ENCODE data around the gene RLN1. TPM values are rescaled to one million over a fixed set of nuclear protein-coding genes. Genes with fewer than 3 reads are reported as not detected.
"Not testable (repeated sequence)": the region's sequence is repeated elsewhere in the genome, so short reads cannot be mapped to it uniquely, and the experiment has no call there.

RLN1 gene
- not detected for total RNA-seq

- DNase-seq; H3K4me1 ChIP-seq; intact Hi-C loops (cut with DNase I); H3K27me3 ChIP-seq; H3K9me3 ChIP-seq; H3K27ac ChIP-seq; H3K36me3 ChIP-seq: not testable (repeated sequence)
- H3K4me3 ChIP-seq = peak within 1 kb of the TSS in 3 of 4 donors; percentile 14 to 48 (median 22)
- WGBS, 2 donors = 34 to 48% methylated on average over 7 of the region's 50 CpGs
Measured at GRCh38 chr9:5338992-5339981, at the start of gene RLN1. Gene RLN1 (minus strand): TSS chr9:5339876. CDS start chr9:5339746, 130 bp downstream.

- H3K9me3 ChIP-seq = no peaks in the 10 kb centered on the region
- no peak overlapping the region for H3K27ac ChIP-seq
- H3K27me3 ChIP-seq = no peaks in the 10 kb centered on the region
- no peaks in the 10 kb centered on the region for H3K4me1 ChIP-seq
- no peaks in the 10 kb centered on the region for H3K36me3 ChIP-seq
- TF ChIP-seq POLR2A (IDR thresholded peaks at IDR 0.05) (no peak), CTCF (IDR thresholded peaks at IDR 0.05) (no peak)
- intact Hi-C loops (cut with DNase I) = no loop called here
- no peak overlapping the region for H3K4me3 ChIP-seq
- no peak for DNase-seq
- WGBS, 2 donors = 28 to 39% methylated on average over 3 of the region's 3 CpGs
Measured at GRCh38 chr9:5389109-5389732, 49.5 kb upstream of the RLN1 start.

GRCh38 chr9:5388026-5388819 is 48.5 kb upstream of the RLN1 start:
- H3K27me3 ChIP-seq = no peaks in the 10 kb centered on the region
- intact Hi-C loops (cut with DNase I) = no loop called here
- DNase-seq = no peak
- TF ChIP-seq POLR2A (IDR thresholded peaks at IDR 0.05) (no peak), CTCF (IDR thresholded peaks at IDR 0.05) (no peak)
- no peaks in the 10 kb centered on the region for H3K4me1 ChIP-seq
- H3K27ac ChIP-seq = no peak overlapping the region
- no peaks in the 10 kb centered on the region for H3K36me3 ChIP-seq
- H3K9me3 ChIP-seq = no peaks in the 10 kb centered on the region
- WGBS, 2 donors = 75 to 78% methylated on average over 5 of the region's 5 CpGs
- no peak overlapping the region for H3K4me3 ChIP-seq

GRCh38 chr9:5384436-5384835 is 44.8 kb upstream of the RLN1 start:
- Histone ChIP-seq H3K4me3 (no peak overlapping the region), H3K9me3 (no peaks in the 10 kb centered on the region), H3K27ac (no peak overlapping the region), H3K36me3 (peaks cover 0 to 10% (median 0%) of the 10 kb centered on the region in 3 donors), H3K27me3 (no peaks in the 10 kb centered on the region), H3K4me1 (no peaks in the 10 kb centered on the region)
- intact Hi-C loops (cut with DNase I) = no loop called here
- DNase-seq = no peak
- no peak for TF ChIP-seq CTCF (IDR thresholded peaks at IDR 0.05)
- TF ChIP-seq POLR2A (IDR thresholded peaks at IDR 0.05) = no peak

- peaks cover 0 to 10% (median 0%) of the 10 kb centered on the region in 3 donors for H3K36me3 ChIP-seq
- H3K4me1 ChIP-seq = no peaks in the 10 kb centered on the region
- no peaks in the 10 kb centered on the region for H3K9me3 ChIP-seq
- H3K27ac ChIP-seq = no peak overlapping the region
- intact Hi-C loops (cut with DNase I) = no loop called here
- 61 to 75% methylated on average over 3 of the region's 3 CpGs for WGBS, 2 donors
- H3K4me3 ChIP-seq = no peak overlapping the region
- TF ChIP-seq POLR2A (IDR thresholded peaks at IDR 0.05) = no peak
- no peak for TF ChIP-seq CTCF (IDR thresholded peaks at IDR 0.05)
- no peak for DNase-seq
- no peaks in the 10 kb centered on the region for H3K27me3 ChIP-seq
Measured at GRCh38 chr9:5382479-5382878, 42.8 kb upstream of the RLN1 start.
